Keratinocyte (primary cell): Measurements from ENCODE around the gene TFAP2D. TPM values are rescaled to one million over a fixed set of nuclear protein-coding genes. Genes with fewer than 3 reads are reported as not detected.

Experiments
- DNase-seq: peaks from one replicate; pipeline ENCODE4 v3.0.0-alpha.2; 2011; ENCODE audit warnings: low read depth, missing footprints, low spot score
- FAIRE-seq: peaks from 2 replicates; lab custom pipeline; 2011; peaks lifted over from hg19 to GRCh38; lab: Jason Lieb, UNC
- H2AFZ ChIP-seq: 2 replicates; pipeline ENCODE4 v1.6.0; 2012; ENCODE audit warnings: low read length, control low read depth, inconsistent platforms; ENCODE audit not compliant: control insufficient read depth
- H3K27ac ChIP-seq: 2 replicates; pipeline ENCODE4 v1.5.1; 2011; ENCODE audit warnings: low read length; ENCODE audit not compliant: control insufficient read depth, insufficient read depth
- H3K27me3 ChIP-seq: 3 replicates; pipeline ENCODE4 v1.6.0; 2011; ENCODE audit warnings: low read length; ENCODE audit not compliant: control insufficient read depth, insufficient read depth; ENCODE audit errors: extremely low read depth
- H3K36me3 ChIP-seq, 2 experiments: 2 replicates in 1 of 2; 3 replicates in 1 of 2; pipeline ENCODE4 v1.5.1; 2011; ENCODE audit warnings: low read length in 2 of 2, mild to moderate bottlenecking in 1 of 2; ENCODE audit not compliant: control insufficient read depth in 2 of 2, insufficient read depth in 2 of 2; ENCODE audit errors: extremely low read depth in 1 of 2
- H3K4me1 ChIP-seq: 3 replicates; pipeline ENCODE4 v1.5.1; 2011; ENCODE audit warnings: low read length; ENCODE audit not compliant: control insufficient read depth, insufficient read depth; ENCODE audit errors: extremely low read depth
- H3K4me2 ChIP-seq: 3 replicates; pipeline ENCODE4 v1.6.0; 2011; ENCODE audit warnings: low read depth, low read length; ENCODE audit not compliant: control insufficient read depth, insufficient read depth; ENCODE audit errors: extremely low read depth
- H3K4me3 ChIP-seq, 3 experiments: fragments of 200-600 bp in 1 of 3; sonication (generic) in 1 of 3; 2 replicates in 2 of 3; 3 replicates in 1 of 3; pipeline ENCODE4 v1.5.1; 2011 to 2016; ENCODE audit warnings: low read length in 3 of 3, mild to moderate bottlenecking in 3 of 3, control low read depth in 2 of 3, inconsistent platforms in 1 of 3, low read depth in 1 of 3, mixed read lengths in 1 of 3, mixed run types in 1 of 3, moderate library complexity in 1 of 3; ENCODE audit not compliant: control insufficient read depth in 2 of 3, insufficient read depth in 2 of 3; ENCODE audit errors: extremely low read depth in 1 of 3
- H3K79me2 ChIP-seq: 2 replicates; pipeline ENCODE4 v1.6.0; 2012; ENCODE audit warnings: low read length; ENCODE audit not compliant: control insufficient read depth, insufficient read depth
- H3K9ac ChIP-seq: 3 replicates; pipeline ENCODE4 v1.6.0; 2011; ENCODE audit warnings: low read length; ENCODE audit not compliant: control insufficient read depth, insufficient read depth; ENCODE audit errors: extremely low read depth
- H3K9me1 ChIP-seq: 3 replicates; pipeline ENCODE4 v1.6.0; 2011; ENCODE audit warnings: low read length; ENCODE audit not compliant: control insufficient read depth, insufficient read depth; ENCODE audit errors: extremely low read depth
- H3K9me3 ChIP-seq: 2 replicates; pipeline ENCODE4 v1.5.1; 2012; ENCODE audit warnings: low read depth, low read length; ENCODE audit not compliant: control insufficient read depth
- H4K20me1 ChIP-seq: 3 replicates; pipeline ENCODE4 v1.6.0; 2011; ENCODE audit warnings: low read length; ENCODE audit not compliant: control insufficient read depth, insufficient read depth; ENCODE audit errors: extremely low read depth
- CTCF ChIP-seq, 3 experiments: IDR thresholded peaks in 1 of 3; conservative IDR thresholded peaks in 1 of 3; optimal IDR thresholded peaks in 1 of 3; 2 replicates in 2 of 3; 3 replicates in 1 of 3; pipeline versions ENCODE3 to v1.5.1; 2011; ENCODE audit warnings: low read length in 3 of 3, mild to moderate bottlenecking in 3 of 3, moderate library complexity in 2 of 3, control low read depth in 1 of 3, inconsistent platforms in 1 of 3; ENCODE audit not compliant: insufficient read depth in 2 of 3; ENCODE audit errors: extremely low read depth in 1 of 3
- EZH2 ChIP-seq: IDR thresholded peaks from one replicate; pipeline ENCODE4 v1.6.1; 2012; ENCODE audit warnings: inconsistent platforms, mild to moderate bottlenecking, low read length, moderate library complexity
- dilution Hi-C: fragments of 300-500 bp; cut with MboI; formaldehyde crosslinking; loops from one replicate; pipeline ENCODE4 v1.7.0; 2020; ENCODE audit warnings: low sequenced_read_pairs; ENCODE audit not compliant: extremely low pct_ligation_motif_present
- polyA plus RNA-seq, 5 experiments: library from polyadenylated mRNA; depleted of rRNA in 3 of 5; stranded (reverse) in 3 of 5; stranded (forward) in 1 of 5; unstranded in 1 of 5; fragments of >200 nt; gene quantifications; 1 replicate in 1 of 5; 2 replicates in 3 of 5; 3 replicates in 1 of 5; pipeline versions ENCODE4 v1.2.1 to v1.2.3, GENCODE V29; 2011 to 2012; ENCODE audit warnings: missing spikeins in 2 of 5, low read depth in 1 of 5, low replicate concordance in 1 of 5

TFAP2D gene
- polyA plus RNA-seq, 1 donor (not counting 4 experiments of a cell fraction or from before 2014, with no cell fraction given) = not detected

GRCh38 chr6:50666089-50666488 lies 47.2 kb upstream of the TFAP2D start:
- no peak overlapping the region for H3K27ac ChIP-seq
- DNase-seq (no peak), FAIRE-seq (no peak)
- H3K4me2 ChIP-seq = no peak overlapping the region
- H3K4me3 ChIP-seq = no peak overlapping the region
- H3K79me2 ChIP-seq = no peaks in the 10 kb centered on the region
- no peaks in the 10 kb centered on the region for H3K9me3 ChIP-seq
- TF ChIP-seq EZH2 = no peak
- no peak for TF ChIP-seq CTCF (optimal IDR thresholded peaks at IDR 0.05 in 1 of 3, IDR thresholded peaks at IDR 0.05 in 1 of 3, conservative IDR thresholded peaks at IDR 0.05 in 1 of 3; ENCODE audit: extremely low read depth in 1 of 3, insufficient read depth in 2 of 3, low read length in 3 of 3)
- no peaks in the 10 kb centered on the region for H3K27me3 ChIP-seq
- H4K20me1 ChIP-seq = no peaks in the 10 kb centered on the region
- H2AFZ ChIP-seq = no peak overlapping the region
- H3K36me3 ChIP-seq = no peaks in the 10 kb centered on the region
- no peak overlapping the region for H3K9ac ChIP-seq
- no peaks in the 10 kb centered on the region for H3K9me1 ChIP-seq
- no peaks in the 10 kb centered on the region for H3K4me1 ChIP-seq
- dilution Hi-C loops = no loop called here

GRCh38 chr6:50681213-50681824 lies 32.0 kb upstream of the TFAP2D start:
- no peak overlapping the region for H3K27ac ChIP-seq
- H3K27me3 ChIP-seq = no peaks in the 10 kb centered on the region
- no peak overlapping the region for H3K9ac ChIP-seq
- H2AFZ ChIP-seq = no peak overlapping the region
- H3K4me1 ChIP-seq = no peaks in the 10 kb centered on the region
- no peaks in the 10 kb centered on the region for H3K36me3 ChIP-seq
- no peaks in the 10 kb centered on the region for H3K9me3 ChIP-seq
- no peaks in the 10 kb centered on the region for H3K79me2 ChIP-seq
- no peaks in the 10 kb centered on the region for H3K9me1 ChIP-seq
- DNase-seq (no peak), FAIRE-seq (no peak)
- no peak overlapping the region for H3K4me3 ChIP-seq
- no peak for TF ChIP-seq EZH2
- no peak for TF ChIP-seq CTCF (optimal IDR thresholded peaks at IDR 0.05 in 1 of 3, IDR thresholded peaks at IDR 0.05 in 1 of 3, conservative IDR thresholded peaks at IDR 0.05 in 1 of 3; ENCODE audit: extremely low read depth in 1 of 3, insufficient read depth in 2 of 3, low read length in 3 of 3)
- dilution Hi-C loops = no loop called here
- H4K20me1 ChIP-seq = no peaks in the 10 kb centered on the region
- H3K4me2 ChIP-seq = no peak overlapping the region
